PC-3 (cell line): ENCODE results near the gene NTM. TPM values are rescaled to one million over a fixed set of nuclear protein-coding genes. Genes with fewer than 3 reads are reported as not detected.

Experiments used
- ATAC-seq: fragments of 200-7000 bp; cut with Tn5 transposase; 2 replicates; pipeline ENCODE4 v1.9.1; 2020; ENCODE audit warnings: mild to moderate bottlenecking, moderate library complexity
- BruUV-seq: library from RNA; stranded (reverse); fragments of 400-500 nt; replicated peaks from 2 replicates; lab custom pipeline; 2021; lab: Mats Ljungman, UMichigan
- CTCF ChIA-PET: fragments of 300-600 bp; sonication (Branson Sonifier 250); formaldehyde crosslinking; loops from one replicate; lab custom pipeline; 2022; ENCODE audit warnings: antibody characterized with exemption; lab: Charles Lee
- POLR2A ChIA-PET: fragments of 300-600 bp; sonication (Branson Sonifier 250); formaldehyde crosslinking; loops from one replicate; lab custom pipeline; 2022; ENCODE audit warnings: antibody characterized with exemption; ENCODE audit not compliant: unreplicated experiment; lab: Charles Lee
- DNase-seq: peaks from one replicate; pipeline ENCODE4 v3.0.0-alpha.2; 2015
- H2AFZ ChIP-seq: fragments of 300-600 bp; sonication (generic); 2 replicates; pipeline ENCODE4 v1.6.0; 2016; ENCODE audit warnings: antibody characterized with exemption, low read length
- H3F3A ChIP-seq: fragments of 300-600 bp; sonication (generic); one replicate; pipeline ENCODE4 v1.6.0; 2017; ENCODE audit warnings: antibody characterized with exemption, low read length, control low read depth, mild to moderate bottlenecking; ENCODE audit not compliant: unreplicated experiment
- H3K27ac ChIP-seq: fragments of 300-600 bp; sonication (generic); 2 replicates; pipeline ENCODE4 v1.5.1; 2016; ENCODE audit warnings: mild to moderate bottlenecking, low read length
- H3K27me3 ChIP-seq: fragments of 300-600 bp; sonication (generic); 2 replicates; pipeline ENCODE4 v1.6.1; 2016; ENCODE audit warnings: low read length, mixed read lengths
- H3K36me3 ChIP-seq: fragments of 300-600 bp; sonication (generic); 2 replicates; pipeline ENCODE4 v1.6.1; 2016; ENCODE audit warnings: low read depth, mixed run types, low read length, mixed read lengths
- H3K4me1 ChIP-seq: fragments of 300-600 bp; sonication (generic); 2 replicates; pipeline ENCODE4 v1.5.1; 2016; ENCODE audit warnings: low read length; ENCODE audit not compliant: insufficient read depth
- H3K4me2 ChIP-seq: fragments of 300-600 bp; sonication (generic); 2 replicates; pipeline ENCODE4 v1.6.0; 2016; ENCODE audit warnings: low read length
- H3K4me3 ChIP-seq: fragments of 300-600 bp; sonication (generic); 2 replicates; pipeline ENCODE4 v1.5.1; 2016; ENCODE audit warnings: mild to moderate bottlenecking, low read length, mixed read lengths
- H3K79me2 ChIP-seq: fragments of 300-600 bp; sonication (generic); 2 replicates; pipeline ENCODE4 v1.6.1; 2017; ENCODE audit warnings: low read length, mixed read lengths
- H3K9ac ChIP-seq: fragments of 300-600 bp; sonication (generic); 2 replicates; pipeline ENCODE4 v1.6.0; 2016; ENCODE audit warnings: mild to moderate bottlenecking, low read length
- H3K9me2 ChIP-seq: fragments of 300-600 bp; sonication (generic); replicated peaks from 2 replicates; pipeline ENCODE4 v1.6.1; 2016; ENCODE audit warnings: mixed run types, low read length, mixed read lengths
- H3K9me3 ChIP-seq: fragments of 300-600 bp; sonication (generic); 2 replicates; pipeline ENCODE4 v1.6.1; 2016; ENCODE audit warnings: low read length, mixed read lengths
- H4K20me1 ChIP-seq: fragments of 300-600 bp; sonication (generic); 2 replicates; pipeline ENCODE4 v1.6.1; 2016; ENCODE audit warnings: low read length, mixed read lengths
- EZH2 ChIP-seq: fragments of 300-600 bp; sonication (generic); IDR thresholded peaks from one replicate; pipeline ENCODE4 v1.6.1; 2017; ENCODE audit warnings: antibody characterized with exemption, mild to moderate bottlenecking, low read length; ENCODE audit not compliant: unreplicated experiment
- EZH2phosphoT487 ChIP-seq: fragments of 300-600 bp; sonication (generic); IDR thresholded peaks from 2 replicates; pipeline ENCODE4 v1.6.1; 2018; ENCODE audit warnings: mild to moderate bottlenecking, antibody characterized with exemption, low read length, borderline replicate concordance
- intact Hi-C: fragments of 100-400 bp; cut with micrococcal nuclease; formaldehyde crosslinking; loops from 2 replicates; pipeline ENCODE4 v1.9.0; 2023
- total RNA-seq: library from RNA; depleted of rRNA; stranded (reverse); fragments of >200 nt; gene quantifications from 2 replicates; pipeline ENCODE4 v1.2.3, GENCODE V29; 2014
- TF ChIP-seq, protein P1 (sequence below): fragments of 300-600 bp; sonication (generic); conservative IDR thresholded peaks from 2 replicates; pipeline ENCODE4 v1.5.1; 2017; ENCODE audit warnings: antibody characterized with exemption, low read depth, mild to moderate bottlenecking, low read length

Gene NTM
- total RNA-seq, 1 experiment from 2014 or later: not detected

DNA sequence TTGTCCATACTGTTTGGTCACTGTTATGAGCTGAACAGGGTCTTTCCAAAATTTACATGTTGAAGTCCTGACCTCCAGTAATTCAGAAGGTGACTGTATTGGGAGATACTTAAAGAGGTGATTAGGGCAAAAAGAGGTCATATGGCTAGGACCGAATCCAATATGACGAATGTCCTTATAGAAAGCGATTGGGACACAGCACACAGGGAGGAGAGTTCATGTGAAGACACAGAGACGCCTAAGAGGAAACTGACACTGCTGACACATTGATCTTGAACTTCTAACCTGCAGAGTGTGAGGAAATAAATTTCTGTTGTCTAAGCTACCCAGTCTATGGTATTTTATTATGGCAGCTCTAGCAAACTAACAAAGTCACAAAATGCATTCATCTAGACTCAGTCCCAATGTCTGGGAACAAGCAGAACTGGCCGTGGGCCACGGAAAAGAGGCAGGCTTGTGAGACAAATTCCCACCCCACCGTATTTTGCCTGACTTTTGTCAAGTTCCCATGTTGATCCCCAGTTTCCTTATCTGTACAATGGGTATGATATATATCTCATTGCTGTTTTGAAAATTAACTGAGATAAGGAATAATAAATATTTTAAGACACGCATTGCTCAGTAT is 295.0 kb downstream of the NTM start:
- no peaks in the 10 kb centered on the region for H3K9me2 ChIP-seq
- no peaks in the 10 kb centered on the region for H3F3A ChIP-seq
- no peaks in the 10 kb centered on the region for H3K36me3 ChIP-seq
- ChIA-PET POLR2A (no interaction called here), CTCF (no interaction called here)
- H3K9me3 ChIP-seq: no peaks in the 10 kb centered on the region
- H3K4me3 ChIP-seq: no peak overlapping the region
- H3K4me2 ChIP-seq: no peak overlapping the region
- H3K27ac ChIP-seq: no peak overlapping the region
- DNase-seq (no peak), ATAC-seq (no peak)
- H4K20me1 ChIP-seq: no peaks in the 10 kb centered on the region
- peaks cover 44% of the 10 kb centered on the region for H3K27me3 ChIP-seq
- H3K9ac ChIP-seq: no peak overlapping the region
- intact Hi-C loops: no loop called here
- H2AFZ ChIP-seq: no peak overlapping the region
- H3K4me1 ChIP-seq: no peaks in the 10 kb centered on the region
- BruUV-seq: no TSS peak
- H3K79me2 ChIP-seq: no peaks in the 10 kb centered on the region
- TF ChIP-seq, protein P1, sequence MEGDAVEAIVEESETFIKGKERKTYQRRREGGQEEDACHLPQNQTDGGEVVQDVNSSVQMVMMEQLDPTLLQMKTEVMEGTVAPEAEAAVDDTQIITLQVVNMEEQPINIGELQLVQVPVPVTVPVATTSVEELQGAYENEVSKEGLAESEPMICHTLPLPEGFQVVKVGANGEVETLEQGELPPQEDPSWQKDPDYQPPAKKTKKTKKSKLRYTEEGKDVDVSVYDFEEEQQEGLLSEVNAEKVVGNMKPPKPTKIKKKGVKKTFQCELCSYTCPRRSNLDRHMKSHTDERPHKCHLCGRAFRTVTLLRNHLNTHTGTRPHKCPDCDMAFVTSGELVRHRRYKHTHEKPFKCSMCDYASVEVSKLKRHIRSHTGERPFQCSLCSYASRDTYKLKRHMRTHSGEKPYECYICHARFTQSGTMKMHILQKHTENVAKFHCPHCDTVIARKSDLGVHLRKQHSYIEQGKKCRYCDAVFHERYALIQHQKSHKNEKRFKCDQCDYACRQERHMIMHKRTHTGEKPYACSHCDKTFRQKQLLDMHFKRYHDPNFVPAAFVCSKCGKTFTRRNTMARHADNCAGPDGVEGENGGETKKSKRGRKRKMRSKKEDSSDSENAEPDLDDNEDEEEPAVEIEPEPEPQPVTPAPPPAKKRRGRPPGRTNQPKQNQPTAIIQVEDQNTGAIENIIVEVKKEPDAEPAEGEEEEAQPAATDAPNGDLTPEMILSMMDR: no peak
- no peak for TF ChIP-seq EZH2phosphoT487
- no peak for TF ChIP-seq EZH2

DNA sequence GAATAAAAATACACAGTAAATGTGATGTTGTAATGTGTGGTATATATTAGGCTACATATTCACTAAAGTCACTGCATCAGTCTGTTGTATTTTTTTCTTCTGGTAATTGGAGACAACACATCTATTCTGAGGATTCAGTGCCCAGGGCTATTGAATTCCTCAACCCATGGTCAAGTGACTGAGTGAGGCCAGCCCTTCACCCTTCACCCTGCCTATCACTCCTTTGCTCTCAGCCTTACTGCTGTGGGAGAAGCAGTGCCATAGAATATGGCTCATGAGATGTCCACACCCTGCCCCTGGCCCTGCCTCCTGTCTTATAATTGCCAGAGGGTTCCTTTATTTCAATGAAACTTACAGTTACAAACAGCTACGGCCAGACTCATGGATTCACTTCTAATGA is 295.6 kb downstream of the NTM start:
- no peaks in the 10 kb centered on the region for H3K9me3 ChIP-seq
- H3K79me2 ChIP-seq: no peaks in the 10 kb centered on the region
- H3K36me3 ChIP-seq: no peaks in the 10 kb centered on the region
- no peaks in the 10 kb centered on the region for H3K9me2 ChIP-seq
- CTCF ChIA-PET: no interaction called here
- no peaks in the 10 kb centered on the region for H3K4me1 ChIP-seq
- POLR2A ChIA-PET: no interaction called here
- peaks cover 44% of the 10 kb centered on the region for H3K27me3 ChIP-seq
- H2AFZ ChIP-seq: no peak overlapping the region
- BruUV-seq: no TSS peak
- H3K4me3 ChIP-seq: no peak overlapping the region
- ATAC-seq (no peak), DNase-seq (no peak)
- TF ChIP-seq EZH2phosphoT487 (no peak), EZH2 (no peak)
- TF ChIP-seq, protein P1: no peak
- H3K4me2 ChIP-seq: no peak overlapping the region
- H3F3A ChIP-seq: no peaks in the 10 kb centered on the region
- no peak overlapping the region for H3K27ac ChIP-seq
- intact Hi-C loops: no loop called here
- H3K9ac ChIP-seq: no peak overlapping the region
- H4K20me1 ChIP-seq: no peaks in the 10 kb centered on the region

DNA sequence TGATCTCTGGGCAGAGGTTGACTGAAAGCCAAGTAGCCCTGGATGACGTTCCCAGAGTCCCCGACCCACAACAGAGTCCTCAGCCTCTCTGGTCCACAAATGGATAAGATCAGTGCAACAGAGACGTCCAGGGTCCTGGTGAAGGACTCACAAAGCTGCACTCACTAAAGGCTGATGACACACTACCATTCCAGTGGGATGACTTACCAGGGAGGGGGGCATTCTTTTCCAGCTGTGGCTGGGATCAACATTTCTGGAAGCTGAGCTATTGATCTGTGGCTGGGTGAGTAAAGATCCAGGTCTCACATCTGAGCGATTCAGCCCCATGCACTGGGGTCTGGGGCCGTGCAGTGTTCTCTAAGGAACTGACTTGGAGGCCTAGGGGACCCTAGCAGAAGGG is 296.2 kb downstream of the NTM start:
- Histone ChIP-seq H3K9me3 (no peaks in the 10 kb centered on the region), H3K27ac (no peak overlapping the region), H3K4me3 (no peak overlapping the region), H3K27me3 (peaks cover 40% of the 10 kb centered on the region), H3K9ac (no peak overlapping the region), H3K4me1 (no peaks in the 10 kb centered on the region), H3F3A (no peaks in the 10 kb centered on the region), H3K9me2 (no peaks in the 10 kb centered on the region), H3K79me2 (no peaks in the 10 kb centered on the region), H4K20me1 (no peaks in the 10 kb centered on the region), H3K36me3 (no peaks in the 10 kb centered on the region), H3K4me2 (no peak overlapping the region), H2AFZ (no peak overlapping the region)
- ATAC-seq (no peak), DNase-seq (no peak)
- intact Hi-C loops: no loop called here
- no TSS peak for BruUV-seq
- CTCF ChIA-PET: no interaction called here
- POLR2A ChIA-PET: no interaction called here
- no peak for TF ChIP-seq EZH2
- TF ChIP-seq EZH2phosphoT487: no peak
- TF ChIP-seq, protein P1: no peak
